T47D (cell line): Measurements from ENCODE around the gene LMBRD1.
"Not testable (repeated sequence)": the region's sequence is repeated elsewhere in the genome, so short reads cannot be mapped to it uniquely, and the experiment has no call there.

Experiments
- DNase-seq, 2 experiments: peaks; one replicate each; pipeline versions ENCODE4 v3.0.0 to v3.0.0-alpha.2; 2011 to 2012; ENCODE audit warnings: low read depth in 1 of 2, low spot score in 1 of 2
- JUND ChIP-seq: IDR thresholded peaks from 2 replicates; pipeline ENCODE4 v1.6.1; 2012; ENCODE audit warnings: low read depth
- in situ Hi-C: cut with HindIII; loops from 2 replicates; pipeline ENCODE4 v1.10.0; 2016; ENCODE audit warnings: low sequenced_read_pairs, low pct_unique_long_range_greater_than_20kb

The LMBRD1 gene

DNA sequence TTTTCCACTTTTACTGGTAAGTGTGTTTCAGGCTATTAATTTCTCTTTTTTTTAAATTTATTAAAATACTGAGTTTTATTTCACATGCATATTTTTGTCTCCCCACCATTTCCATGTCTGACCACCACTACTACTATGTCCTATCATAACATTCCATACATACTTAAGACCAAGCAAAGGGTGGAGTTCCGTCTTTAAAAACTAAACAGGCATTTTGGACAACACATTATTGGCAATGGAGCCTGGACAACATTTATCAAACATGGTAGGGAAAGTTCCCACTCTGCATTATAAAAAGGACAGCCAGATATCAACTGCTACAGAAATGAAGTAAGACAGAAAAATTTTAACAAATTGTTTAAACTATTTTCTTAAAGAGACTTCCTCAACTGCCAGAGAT, 91.9 kb downstream of the LMBRD1 start:
- in situ Hi-C loops, result no loop called here
- no peak for TF ChIP-seq JUND
- DNase-seq, result no peak

DNA sequence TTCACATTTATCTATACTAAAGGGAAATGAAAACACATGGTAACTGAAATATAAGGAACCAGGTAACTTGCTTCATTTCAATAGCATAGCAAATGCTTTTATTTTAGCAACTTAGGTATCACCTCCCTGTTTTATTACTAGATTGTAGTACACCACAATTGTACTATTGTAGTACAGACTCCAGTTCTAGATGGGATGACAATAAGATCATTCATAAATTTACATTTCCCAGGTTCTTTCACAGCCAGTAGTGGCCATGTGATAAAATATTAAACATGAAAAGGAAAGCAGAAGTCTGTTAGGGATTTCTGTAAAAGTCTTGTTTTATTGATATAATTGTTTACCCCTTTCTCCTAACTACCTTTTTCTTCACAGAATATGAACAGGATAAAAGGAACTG, 97.2 kb downstream of the LMBRD1 start:
- TF ChIP-seq JUND, result no peak

DNA sequence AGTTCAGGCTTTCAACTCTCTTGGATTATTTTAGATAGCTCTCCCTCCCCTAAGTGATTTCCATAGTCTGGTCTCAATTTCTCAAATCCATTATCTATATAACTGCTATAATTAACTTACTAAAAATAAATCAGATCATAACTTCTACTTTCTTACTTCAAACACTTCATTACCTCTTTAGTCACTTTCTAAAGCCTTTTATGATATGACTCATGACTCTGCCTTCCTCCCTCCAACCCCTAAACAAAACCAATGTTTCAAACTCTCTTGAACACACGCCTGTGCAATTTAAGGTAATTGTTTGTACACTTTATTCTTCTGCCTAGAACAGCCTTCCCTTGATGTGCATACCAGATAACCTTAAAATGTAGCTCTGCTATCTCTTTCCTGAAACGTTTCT, 100.5 kb downstream of the LMBRD1 start:
- in situ Hi-C loops, result no loop called here
- DNase-seq, result no peak
- TF ChIP-seq JUND, result no peak

More for the DNA sequence above, 97.2 kb downstream of the LMBRD1 start:
- in situ Hi-C loops, result no loop called here
- no peak for DNase-seq

DNA sequence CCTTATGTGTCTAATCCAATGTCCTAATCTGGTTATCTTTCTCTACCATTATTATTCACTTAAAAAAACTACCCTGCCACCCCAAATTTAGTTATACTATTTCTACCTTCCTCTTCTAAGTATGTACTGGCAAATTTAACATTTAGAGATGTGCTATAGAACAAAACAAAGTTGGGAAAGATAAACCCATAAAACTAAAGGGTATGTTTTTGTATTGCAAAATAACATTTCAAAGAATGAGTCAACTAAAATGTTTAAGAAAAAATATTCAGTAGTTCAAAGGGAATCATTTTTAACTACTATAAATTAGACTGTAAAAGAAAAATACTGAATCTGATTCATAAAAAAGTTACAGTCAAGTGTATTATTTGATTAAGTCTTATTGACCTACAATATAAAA, 103.0 kb downstream of the LMBRD1 start:
- no peak for TF ChIP-seq JUND
- DNase-seq, result no peak
- in situ Hi-C loops, result no loop called here

DNA sequence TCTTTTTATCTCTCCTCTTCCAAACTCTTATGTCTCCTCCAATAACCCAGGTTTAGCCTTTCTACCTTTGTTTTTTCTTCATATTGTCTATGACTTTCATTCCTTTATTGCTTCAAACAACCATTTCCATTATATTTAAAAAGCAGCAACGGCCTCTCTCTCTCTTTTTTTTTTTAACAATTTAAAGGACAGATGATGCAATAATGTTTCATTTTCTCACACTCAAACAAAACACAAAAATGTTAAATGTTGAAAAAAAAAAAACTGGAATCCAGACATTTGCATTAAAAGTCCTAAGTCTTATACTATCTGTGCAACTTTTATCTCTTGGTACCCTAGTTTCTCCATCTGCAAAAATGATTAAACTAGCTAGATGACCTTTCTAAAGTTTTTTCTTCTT, 105.8 kb downstream of the LMBRD1 start:
- no peak for TF ChIP-seq JUND
- DNase-seq, result no peak
- in situ Hi-C loops, result no loop called here

DNA sequence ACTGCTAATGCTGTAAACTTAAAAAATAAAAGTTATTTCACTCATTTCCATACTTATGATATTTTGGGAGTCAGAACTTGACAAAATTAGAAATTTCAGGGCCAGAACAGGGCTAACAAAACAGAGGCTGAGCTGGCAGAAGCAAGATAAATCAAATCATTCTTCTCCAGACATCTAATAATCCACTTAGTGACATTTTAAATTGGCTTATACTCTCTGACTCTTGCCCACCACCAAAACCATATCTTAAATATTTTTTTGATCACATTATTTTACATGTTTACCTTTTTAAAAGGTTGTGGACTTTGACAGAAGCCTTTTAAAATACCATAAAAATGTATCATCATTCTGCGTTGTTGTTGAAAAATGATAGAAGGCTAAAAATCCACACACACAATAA, 116.5 kb downstream of the LMBRD1 start:
- DNase-seq, result no peak
- in situ Hi-C loops, result no loop called here

DNA sequence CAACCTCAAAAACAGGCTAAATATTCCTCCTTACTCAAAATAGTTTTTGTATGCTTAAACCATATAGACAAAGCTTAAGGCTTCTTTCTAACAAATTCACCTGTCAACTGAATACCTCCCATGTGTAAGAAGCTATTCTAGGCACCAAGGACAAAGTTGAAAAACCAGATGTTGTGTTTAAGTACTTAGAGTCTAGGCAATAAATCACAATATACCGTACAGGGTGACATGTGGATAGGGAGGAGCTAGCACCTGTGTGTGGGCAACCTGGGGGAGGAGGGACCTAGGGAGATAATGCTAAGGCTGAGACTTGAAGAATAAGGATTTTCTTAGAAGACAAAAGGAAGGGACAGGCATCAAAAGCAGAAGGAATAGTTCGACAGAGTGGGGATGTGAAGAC, 123.5 kb downstream of the LMBRD1 start:
- TF ChIP-seq JUND, result no peak

More for the DNA sequence above, 116.5 kb downstream of the LMBRD1 start:
- TF ChIP-seq JUND, result no peak

DNA sequence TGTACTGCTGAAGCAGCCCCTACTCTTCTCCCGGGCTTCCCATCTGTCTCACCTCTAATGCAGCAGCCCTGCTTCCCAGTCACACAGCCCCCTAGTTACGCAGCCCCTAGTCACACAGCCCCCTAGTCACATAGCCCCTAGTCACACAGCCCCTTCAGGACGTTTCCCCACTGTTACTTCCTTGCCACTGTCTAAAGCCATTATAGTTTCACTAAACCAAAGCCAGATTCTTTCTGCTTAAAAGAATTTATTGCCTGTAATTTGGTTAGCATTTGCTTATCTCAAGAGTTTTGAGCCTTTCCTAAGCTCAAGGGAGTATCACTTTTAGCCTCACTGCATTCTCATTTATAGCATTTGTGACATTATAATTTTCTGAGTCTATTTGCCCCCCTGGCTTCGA, 127.9 kb downstream of the LMBRD1 start:
- DNase-seq, result no peak
- in situ Hi-C loops, result no loop called here
- no peak for TF ChIP-seq JUND

More for the DNA sequence above, 123.5 kb downstream of the LMBRD1 start:
- DNase-seq, result no peak
- in situ Hi-C loops, result no loop called here

DNA sequence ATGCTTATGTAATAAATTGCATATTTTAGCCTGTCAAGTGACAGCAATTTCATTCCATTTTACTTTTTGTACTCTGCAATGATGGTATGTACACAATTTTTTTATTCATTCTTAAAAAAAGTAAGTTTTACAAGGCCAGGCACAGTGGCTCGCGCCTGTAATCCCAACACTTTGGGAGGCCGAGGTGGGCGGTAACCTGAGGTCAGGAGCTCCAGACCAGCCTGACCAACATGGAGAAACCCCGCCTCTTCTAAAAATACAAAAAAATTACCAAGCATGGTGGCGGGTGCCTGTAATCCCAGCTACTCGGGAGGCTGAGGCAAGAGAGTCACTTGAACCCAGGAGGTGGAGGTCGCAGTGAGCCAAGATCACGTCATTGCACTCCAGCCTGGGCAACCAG, 130.0 kb downstream of the LMBRD1 start:
- in situ Hi-C loops, DNase-seq: not testable (repeated sequence)

DNA sequence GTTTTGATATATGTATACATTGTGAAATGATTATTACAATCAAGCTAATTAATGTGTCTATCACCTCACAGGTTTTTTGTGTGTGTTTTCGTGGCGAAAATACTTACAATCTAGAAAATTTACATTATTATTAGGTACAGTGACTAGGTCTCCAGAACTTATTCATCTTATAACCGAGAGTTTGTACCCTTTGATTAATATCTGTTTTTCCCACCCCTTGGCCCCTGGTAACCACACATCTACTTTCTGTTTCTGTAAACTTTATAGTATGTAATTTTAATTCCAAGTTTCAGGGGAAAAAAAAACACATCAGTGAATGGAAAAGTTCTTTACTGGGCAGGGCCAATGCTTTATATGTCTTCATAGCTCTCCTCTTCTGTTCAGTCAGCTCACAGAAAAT, 131.4 kb downstream of the LMBRD1 start:
- DNase-seq, result no peak
- in situ Hi-C loops, result no loop called here
- no peak for TF ChIP-seq JUND

DNA sequence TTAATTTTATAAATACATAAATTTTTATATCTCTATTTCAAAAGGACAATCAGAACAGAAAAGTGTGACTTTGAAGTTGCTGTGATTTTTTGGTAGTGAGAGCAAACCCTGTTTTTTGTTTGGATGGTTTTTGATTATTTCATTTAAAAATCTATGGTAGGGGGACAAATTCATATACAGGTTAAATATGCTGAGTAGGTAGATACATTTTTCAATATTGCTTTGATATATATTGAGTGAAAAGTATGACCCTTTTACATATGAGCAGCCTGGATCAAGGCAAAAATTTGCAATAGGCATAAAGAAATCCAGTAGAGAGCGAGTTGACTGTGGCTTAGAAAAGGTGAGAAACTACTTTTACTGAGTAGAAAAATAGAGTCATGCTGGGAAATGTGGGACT, 132.3 kb downstream of the LMBRD1 start:
- in situ Hi-C loops, result no loop called here
- no peak for TF ChIP-seq JUND
- DNase-seq, result no peak

DNA sequence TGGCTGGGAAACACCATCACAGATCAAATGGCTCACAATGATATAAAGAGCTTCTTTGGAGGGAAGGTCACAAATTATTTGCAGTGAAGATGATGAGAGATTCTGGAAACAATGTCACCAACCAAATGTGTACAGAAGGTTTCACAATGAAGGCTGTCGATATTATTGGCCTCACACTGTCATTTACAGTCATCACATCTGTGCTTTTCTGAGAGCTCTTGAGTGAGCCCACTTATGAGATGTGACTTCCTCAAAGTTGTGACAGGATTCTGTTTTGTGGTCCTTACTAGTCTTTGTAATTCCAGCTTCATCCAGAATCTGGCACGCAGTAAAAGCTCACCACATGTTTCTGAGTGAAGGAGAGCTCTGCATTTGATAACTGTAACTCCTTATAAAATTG, 133.6 kb downstream of the LMBRD1 start:
- in situ Hi-C loops, result no loop called here
- DNase-seq, result no peak
- TF ChIP-seq JUND, result no peak

DNA sequence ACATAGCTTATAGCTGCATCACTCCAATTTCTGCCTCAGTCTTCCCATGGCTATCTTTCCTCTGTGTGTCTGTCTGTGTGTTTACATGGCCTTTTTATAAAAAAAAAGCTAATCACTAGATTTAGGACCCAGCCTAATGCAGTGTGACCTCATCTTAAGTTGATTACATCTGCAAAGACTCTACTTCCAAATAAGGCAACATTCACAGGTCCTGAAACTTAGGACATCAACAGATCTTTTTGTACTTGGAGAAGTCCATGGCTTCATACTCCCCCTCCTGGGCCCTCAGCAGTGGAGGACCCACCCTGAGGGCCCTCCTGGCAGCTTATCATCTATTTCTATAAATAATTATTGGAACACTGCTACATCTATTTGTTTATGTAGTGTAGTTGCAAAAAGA, 146.1 kb downstream of the LMBRD1 start:
- DNase-seq, result no peak
- in situ Hi-C loops, result no loop called here
- no peak for TF ChIP-seq JUND

DNA sequence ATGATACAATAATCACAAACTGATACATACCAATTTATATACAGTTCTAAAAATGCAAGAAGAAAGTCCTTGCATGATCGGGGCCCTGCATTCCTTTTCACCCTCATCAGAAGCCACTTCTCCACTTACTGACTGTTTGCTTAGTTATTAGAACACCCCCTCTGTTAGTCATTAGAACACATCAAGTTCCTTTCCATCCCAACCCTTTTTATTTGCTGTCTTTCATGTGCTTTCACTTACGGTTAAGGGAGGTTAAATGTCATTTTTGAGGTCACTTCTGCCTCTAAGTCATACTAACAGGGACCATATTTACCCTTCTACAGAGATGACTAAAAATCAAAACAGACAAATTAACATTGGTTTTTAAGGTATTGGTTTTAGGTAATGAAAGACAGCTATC, 149.1 kb downstream of the LMBRD1 start:
- no peak for DNase-seq
- in situ Hi-C loops, result no loop called here
- no peak for TF ChIP-seq JUND
